ENCODE data around the gene CEP192. TPM values are rescaled to one million over a fixed set of nuclear protein-coding genes. Genes with fewer than 3 reads are reported as not detected.

The CEP192 gene
- polyA plus RNA-seq, 2 donors: 6.6 to 6.8 TPM

GRCh38 chr18:13036622-13037320 lies 45.6 kb downstream of the CEP192 start:
- no peaks in the 10 kb centered on the region for H3K27me3 ChIP-seq (ENCODE audit: control insufficient read depth in 1 of 2, insufficient read depth in 2 of 2, low read length in 2 of 2)
- peaks cover 0 to 2% of the 10 kb centered on the region in 2 donors for H3K4me1 ChIP-seq (ENCODE audit: control insufficient read depth in 2 of 2, insufficient read depth in 2 of 2, low read length in 1 of 2)
- H3K36me3 ChIP-seq (ENCODE audit: control insufficient read depth in 2 of 2, insufficient read depth in 2 of 2, low read length in 1 of 2): peaks cover 2 to 4% of the 10 kb centered on the region in 2 donors
- H3K4me3 ChIP-seq (ENCODE audit: low read depth in 1 of 2, low read length in 2 of 2): no peak overlapping the region
- H3K9me3 ChIP-seq (ENCODE audit: control insufficient read depth in 2 of 2, insufficient read depth in 1 of 2, low read depth in 1 of 2, low read length in 1 of 2): no peaks in the 10 kb centered on the region
- no peak overlapping the region for H3K27ac ChIP-seq (ENCODE audit: low read depth in 2 of 2, low read length in 1 of 2)
- 82 to 90% methylated on average over 7 of the region's 7 CpGs for WGBS, 2 donors

- 88 to 93% methylated on average over 1 of the region's 1 CpG for WGBS, 2 donors
- Histone ChIP-seq H3K4me1 (ENCODE audit: control insufficient read depth in 2 of 2, insufficient read depth in 2 of 2, low read length in 1 of 2) (peaks cover 0 to 2% of the 10 kb centered on the region in 2 donors), H3K27me3 (ENCODE audit: control insufficient read depth in 1 of 2, insufficient read depth in 2 of 2, low read length in 2 of 2) (no peaks in the 10 kb centered on the region), H3K27ac (ENCODE audit: low read depth in 2 of 2, low read length in 1 of 2) (no peak overlapping the region), H3K9me3 (ENCODE audit: control insufficient read depth in 2 of 2, insufficient read depth in 1 of 2, low read depth in 1 of 2, low read length in 1 of 2) (no peaks in the 10 kb centered on the region), H3K4me3 (ENCODE audit: low read depth in 1 of 2, low read length in 2 of 2) (no peak overlapping the region), H3K36me3 (ENCODE audit: control insufficient read depth in 2 of 2, insufficient read depth in 2 of 2, low read length in 1 of 2) (peaks cover 2 to 4% of the 10 kb centered on the region in 2 donors)
These were observed 48.6 kb downstream of the CEP192 start for GRCh38 chr18:13039806-13040205.

- peaks cover 3 to 4% of the 10 kb centered on the region in 2 donors for H3K36me3 ChIP-seq (ENCODE audit: control insufficient read depth in 2 of 2, insufficient read depth in 2 of 2, low read length in 1 of 2)
- no peaks in the 10 kb centered on the region for H3K27me3 ChIP-seq (ENCODE audit: control insufficient read depth in 1 of 2, insufficient read depth in 2 of 2, low read length in 2 of 2)
- H3K4me1 ChIP-seq (ENCODE audit: control insufficient read depth in 2 of 2, insufficient read depth in 2 of 2, low read length in 1 of 2): peaks cover 0 to 2% of the 10 kb centered on the region in 2 donors
- no peak overlapping the region for H3K27ac ChIP-seq (ENCODE audit: low read depth in 2 of 2, low read length in 1 of 2)
- WGBS, 2 donors: 85 to 89% methylated on average over 4 of the region's 4 CpGs
- H3K4me3 ChIP-seq (ENCODE audit: low read depth in 1 of 2, low read length in 2 of 2): no peak overlapping the region
- no peaks in the 10 kb centered on the region for H3K9me3 ChIP-seq (ENCODE audit: control insufficient read depth in 2 of 2, insufficient read depth in 1 of 2, low read depth in 1 of 2, low read length in 1 of 2)
These were observed 51.9 kb downstream of the CEP192 start for GRCh38 chr18:13043066-13043465.

- 93 to 95% methylated on average over 6 of the region's 6 CpGs for WGBS, 2 donors
- Histone ChIP-seq H3K27ac (ENCODE audit: low read depth in 2 of 2, low read length in 1 of 2) (no peak overlapping the region), H3K36me3 (ENCODE audit: control insufficient read depth in 2 of 2, insufficient read depth in 2 of 2, low read length in 1 of 2) (peaks cover 3 to 7% of the 10 kb centered on the region in 2 donors), H3K4me1 (ENCODE audit: control insufficient read depth in 2 of 2, insufficient read depth in 2 of 2, low read length in 1 of 2) (no peaks in the 10 kb centered on the region), H3K9me3 (ENCODE audit: control insufficient read depth in 2 of 2, insufficient read depth in 1 of 2, low read depth in 1 of 2, low read length in 1 of 2) (no peaks in the 10 kb centered on the region), H3K27me3 (ENCODE audit: control insufficient read depth in 1 of 2, insufficient read depth in 2 of 2, low read length in 2 of 2) (no peaks in the 10 kb centered on the region), H3K4me3 (ENCODE audit: low read depth in 1 of 2, low read length in 2 of 2) (no peak overlapping the region)
These were observed 57.0 kb downstream of the CEP192 start for GRCh38 chr18:13048061-13048595.

GRCh38 chr18:13051159-13051558 lies 60.0 kb downstream of the CEP192 start:
- Histone ChIP-seq H3K4me3 (ENCODE audit: low read depth in 1 of 2, low read length in 2 of 2) (no peak overlapping the region), H3K27ac (ENCODE audit: low read depth in 2 of 2, low read length in 1 of 2) (no peak overlapping the region), H3K36me3 (ENCODE audit: control insufficient read depth in 2 of 2, insufficient read depth in 2 of 2, low read length in 1 of 2) (peaks cover 4 to 8% of the 10 kb centered on the region in 2 donors), H3K9me3 (ENCODE audit: control insufficient read depth in 2 of 2, insufficient read depth in 1 of 2, low read depth in 1 of 2, low read length in 1 of 2) (no peaks in the 10 kb centered on the region), H3K4me1 (ENCODE audit: control insufficient read depth in 2 of 2, insufficient read depth in 2 of 2, low read length in 1 of 2) (no peaks in the 10 kb centered on the region), H3K27me3 (ENCODE audit: control insufficient read depth in 1 of 2, insufficient read depth in 2 of 2, low read length in 2 of 2) (no peaks in the 10 kb centered on the region)
- 96 to 98% methylated on average over 6 of the region's 6 CpGs for WGBS, 2 donors

- no peaks in the 10 kb centered on the region for H3K9me3 ChIP-seq (ENCODE audit: control insufficient read depth in 2 of 2, insufficient read depth in 1 of 2, low read depth in 1 of 2, low read length in 1 of 2)
- no peaks in the 10 kb centered on the region for H3K4me1 ChIP-seq (ENCODE audit: control insufficient read depth in 2 of 2, insufficient read depth in 2 of 2, low read length in 1 of 2)
- no peak overlapping the region for H3K4me3 ChIP-seq (ENCODE audit: low read depth in 1 of 2, low read length in 2 of 2)
- 72 to 82% methylated on average over 4 of the region's 4 CpGs for WGBS, 2 donors
- H3K27me3 ChIP-seq (ENCODE audit: control insufficient read depth in 1 of 2, insufficient read depth in 2 of 2, low read length in 2 of 2): no peaks in the 10 kb centered on the region
- no peak overlapping the region for H3K27ac ChIP-seq (ENCODE audit: low read depth in 2 of 2, low read length in 1 of 2)
- H3K36me3 ChIP-seq (ENCODE audit: control insufficient read depth in 2 of 2, insufficient read depth in 2 of 2, low read length in 1 of 2): peaks cover 7 to 10% of the 10 kb centered on the region in 2 donors
These were observed 60.8 kb downstream of the CEP192 start for GRCh38 chr18:13051950-13052349.

GRCh38 chr18:13054336-13054735 lies 63.2 kb downstream of the CEP192 start:
- Histone ChIP-seq H3K36me3 (ENCODE audit: control insufficient read depth in 2 of 2, insufficient read depth in 2 of 2, low read length in 1 of 2) (peaks cover 7 to 20% of the 10 kb centered on the region in 2 donors), H3K27me3 (ENCODE audit: control insufficient read depth in 1 of 2, insufficient read depth in 2 of 2, low read length in 2 of 2) (no peaks in the 10 kb centered on the region), H3K9me3 (ENCODE audit: control insufficient read depth in 2 of 2, insufficient read depth in 1 of 2, low read depth in 1 of 2, low read length in 1 of 2) (no peaks in the 10 kb centered on the region), H3K4me3 (ENCODE audit: low read depth in 1 of 2, low read length in 2 of 2) (no peak overlapping the region), H3K4me1 (ENCODE audit: control insufficient read depth in 2 of 2, insufficient read depth in 2 of 2, low read length in 1 of 2) (no peaks in the 10 kb centered on the region), H3K27ac (ENCODE audit: low read depth in 2 of 2, low read length in 1 of 2) (no peak overlapping the region)
- 93 to 95% methylated on average over 2 of the region's 2 CpGs for WGBS, 2 donors

GRCh38 chr18:13061630-13062189 lies 70.5 kb downstream of the CEP192 start:
- 94 to 95% methylated on average over 4 of the region's 4 CpGs for WGBS, 2 donors
- Histone ChIP-seq H3K36me3 (ENCODE audit: control insufficient read depth in 2 of 2, insufficient read depth in 2 of 2, low read length in 1 of 2) (peaks cover 7 to 16% of the 10 kb centered on the region in 2 donors), H3K27ac (ENCODE audit: low read depth in 2 of 2, low read length in 1 of 2) (no peak overlapping the region), H3K9me3 (ENCODE audit: control insufficient read depth in 2 of 2, insufficient read depth in 1 of 2, low read depth in 1 of 2, low read length in 1 of 2) (no peaks in the 10 kb centered on the region), H3K4me1 (ENCODE audit: control insufficient read depth in 2 of 2, insufficient read depth in 2 of 2, low read length in 1 of 2) (no peaks in the 10 kb centered on the region), H3K4me3 (ENCODE audit: low read depth in 1 of 2, low read length in 2 of 2) (no peak overlapping the region), H3K27me3 (ENCODE audit: control insufficient read depth in 1 of 2, insufficient read depth in 2 of 2, low read length in 2 of 2) (no peaks in the 10 kb centered on the region)

- no peaks in the 10 kb centered on the region for H3K27me3 ChIP-seq (ENCODE audit: control insufficient read depth in 1 of 2, insufficient read depth in 2 of 2, low read length in 2 of 2)
- H3K9me3 ChIP-seq (ENCODE audit: control insufficient read depth in 2 of 2, insufficient read depth in 1 of 2, low read depth in 1 of 2, low read length in 1 of 2): no peaks in the 10 kb centered on the region
- no peaks in the 10 kb centered on the region for H3K4me1 ChIP-seq (ENCODE audit: control insufficient read depth in 2 of 2, insufficient read depth in 2 of 2, low read length in 1 of 2)
- H3K27ac ChIP-seq (ENCODE audit: low read depth in 2 of 2, low read length in 1 of 2): no peak overlapping the region
- H3K4me3 ChIP-seq (ENCODE audit: low read depth in 1 of 2, low read length in 2 of 2): no peak overlapping the region
- 63 to 69% methylated on average over 4 of the region's 4 CpGs for WGBS, 2 donors
- peaks cover 9 to 15% of the 10 kb centered on the region in 2 donors for H3K36me3 ChIP-seq (ENCODE audit: control insufficient read depth in 2 of 2, insufficient read depth in 2 of 2, low read length in 1 of 2)
These were observed 76.0 kb downstream of the CEP192 start for GRCh38 chr18:13067124-13067523.

Data from esophagus (tissue), 2 donors.